Measurements from ENCODE around the gene PARP3.

Gene PARP3

GRCh38 chr3:51943451-51944391, 1.6 kb downstream of the PARP3 start:
- Histone ChIP-seq H3K27me3 (ENCODE audit: control insufficient read depth, insufficient read depth, low read length) (no peaks in the 10 kb centered on the region), H3K27ac (ENCODE audit: low read depth, low read length) (no peak overlapping the region), H3K4me1 (ENCODE audit: control insufficient read depth, insufficient read depth, low read length) (peaks cover 3% of the 10 kb centered on the region; the same call in 1 of the 2 replicates), H3K9me3 (ENCODE audit: control insufficient read depth, insufficient read depth, low read length) (no peaks in the 10 kb centered on the region), H3K9ac (ENCODE audit: low read depth, low read length) (no peak overlapping the region), H3K36me3 (ENCODE audit: control insufficient read depth, insufficient read depth, low read length) (peaks cover 11% of the 10 kb centered on the region), H3K4me3 (ENCODE audit: low read depth, low read length) (no peak overlapping the region)

- Histone ChIP-seq H3K4me3 (ENCODE audit: low read depth, low read length) (no peak overlapping the region), H3K36me3 (ENCODE audit: control insufficient read depth, insufficient read depth, low read length) (peaks cover 3% of the 10 kb centered on the region), H3K27ac (ENCODE audit: low read depth, low read length) (no peak overlapping the region), H3K9me3 (ENCODE audit: control insufficient read depth, insufficient read depth, low read length) (no peaks in the 10 kb centered on the region), H3K9ac (ENCODE audit: low read depth, low read length) (no peak overlapping the region), H3K27me3 (ENCODE audit: control insufficient read depth, insufficient read depth, low read length) (no peaks in the 10 kb centered on the region), H3K4me1 (ENCODE audit: control insufficient read depth, insufficient read depth, low read length) (peaks cover 3% of the 10 kb centered on the region; the same call in 1 of the 2 replicates)
Measured at GRCh38 chr3:51944451-51945021, 2.4 kb downstream of the PARP3 start.

DNA sequence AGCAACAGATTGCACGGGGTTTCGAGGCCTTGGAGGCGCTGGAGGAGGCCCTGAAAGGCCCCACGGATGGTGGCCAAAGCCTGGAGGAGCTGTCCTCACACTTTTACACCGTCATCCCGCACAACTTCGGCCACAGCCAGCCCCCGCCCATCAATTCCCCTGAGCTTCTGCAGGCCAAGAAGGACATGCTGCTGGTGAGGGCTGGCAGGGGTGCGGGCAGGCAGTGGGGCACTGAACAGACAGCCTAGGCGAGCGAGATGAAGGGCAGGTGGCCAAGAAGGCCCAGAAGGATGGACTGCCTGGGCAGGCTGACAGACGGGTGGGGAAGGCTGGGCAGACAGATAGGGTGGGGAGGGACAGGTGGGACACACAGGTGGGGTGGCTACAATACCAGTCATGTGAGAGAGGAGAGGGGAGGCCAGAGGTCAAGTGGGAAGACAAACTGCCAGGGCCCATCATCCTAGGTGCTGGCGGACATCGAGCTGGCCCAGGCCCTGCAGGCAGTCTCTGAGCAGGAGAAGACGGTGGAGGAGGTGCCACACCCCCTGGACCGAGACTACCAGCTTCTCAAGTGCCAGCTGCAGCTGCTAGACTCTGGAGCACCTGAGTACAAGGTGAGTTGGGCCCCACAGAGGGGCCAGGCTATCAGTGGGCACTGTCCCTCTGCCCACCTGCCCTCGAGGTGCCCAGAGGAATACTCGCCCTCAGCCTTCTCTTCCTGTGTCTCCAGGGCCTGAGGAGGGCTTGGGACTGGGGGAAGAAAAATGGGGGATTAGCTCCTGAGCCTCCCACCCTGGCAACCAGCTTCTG, 3.1 kb downstream of the PARP3 start:
- no peaks in the 10 kb centered on the region for H3K36me3 ChIP-seq (ENCODE audit: control insufficient read depth, insufficient read depth, low read length)

GRCh38 chr3:51945926-51946705, 4.0 kb downstream of the PARP3 start:
- peaks cover 3% of the 10 kb centered on the region; the same call in 1 of the 2 replicates for H3K4me1 ChIP-seq (ENCODE audit: control insufficient read depth, insufficient read depth, low read length)

More for the DNA sequence above, 3.1 kb downstream of the PARP3 start:
- H3K9ac ChIP-seq (ENCODE audit: low read depth, low read length) = no peak overlapping the region
- H3K4me3 ChIP-seq (ENCODE audit: low read depth, low read length) = no peak overlapping the region
- H3K9me3 ChIP-seq (ENCODE audit: control insufficient read depth, insufficient read depth, low read length) = no peaks in the 10 kb centered on the region
- H3K4me1 ChIP-seq (ENCODE audit: control insufficient read depth, insufficient read depth, low read length) = peaks cover 3% of the 10 kb centered on the region; the same call in 1 of the 2 replicates
- H3K27me3 ChIP-seq (ENCODE audit: control insufficient read depth, insufficient read depth, low read length) = no peaks in the 10 kb centered on the region
- no peak overlapping the region for H3K27ac ChIP-seq (ENCODE audit: low read depth, low read length)

DNA sequence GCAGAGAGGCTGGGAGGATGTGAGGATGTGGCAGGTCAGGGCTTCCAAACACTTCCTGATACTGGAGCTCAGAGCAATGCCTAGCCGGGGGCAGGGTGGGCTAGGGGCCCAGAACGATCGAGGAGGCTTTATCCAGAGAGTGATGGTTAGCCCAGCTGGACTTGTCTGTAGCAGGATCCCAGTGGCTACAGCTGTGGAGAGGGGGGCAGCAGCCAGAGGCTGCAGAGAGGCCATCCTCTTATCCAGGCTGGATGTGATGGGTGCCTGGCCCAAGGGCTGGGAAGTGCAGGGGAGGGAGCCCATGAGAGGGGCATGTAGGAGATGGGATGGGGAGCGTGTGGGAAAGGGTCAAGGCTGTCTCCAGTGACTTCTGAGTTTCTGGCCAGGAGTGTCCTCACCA, 4.6 kb downstream of the PARP3 start:
- Histone ChIP-seq H3K27me3 (ENCODE audit: control insufficient read depth, insufficient read depth, low read length) (peaks cover 8% of the 10 kb centered on the region; the same call in 1 of the 2 replicates), H3K36me3 (ENCODE audit: control insufficient read depth, insufficient read depth, low read length) (no peaks in the 10 kb centered on the region), H3K9me3 (ENCODE audit: control insufficient read depth, insufficient read depth, low read length) (no peaks in the 10 kb centered on the region), H3K27ac (ENCODE audit: low read depth, low read length) (no peak overlapping the region), H3K9ac (ENCODE audit: low read depth, low read length) (no peak overlapping the region), H3K4me1 (ENCODE audit: control insufficient read depth, insufficient read depth, low read length) (peaks cover 3% of the 10 kb centered on the region; the same call in 1 of the 2 replicates), H3K4me3 (ENCODE audit: low read depth, low read length) (no peak overlapping the region)

More at GRCh38 chr3:51945926-51946705, 4.0 kb downstream of the PARP3 start:
- Histone ChIP-seq H3K9me3 (ENCODE audit: control insufficient read depth, insufficient read depth, low read length) (no peaks in the 10 kb centered on the region), H3K9ac (ENCODE audit: low read depth, low read length) (no peak overlapping the region), H3K4me3 (ENCODE audit: low read depth, low read length) (no peak overlapping the region), H3K27ac (ENCODE audit: low read depth, low read length) (no peak overlapping the region), H3K27me3 (ENCODE audit: control insufficient read depth, insufficient read depth, low read length) (peaks cover 2% of the 10 kb centered on the region; the same call in 1 of the 2 replicates), H3K36me3 (ENCODE audit: control insufficient read depth, insufficient read depth, low read length) (no peaks in the 10 kb centered on the region)

- peaks cover 2% of the 10 kb centered on the region; the same call in 1 of the 2 replicates for H3K4me1 ChIP-seq (ENCODE audit: control insufficient read depth, insufficient read depth, low read length)
- H3K36me3 ChIP-seq (ENCODE audit: control insufficient read depth, insufficient read depth, low read length) = no peaks in the 10 kb centered on the region
- H3K27ac ChIP-seq (ENCODE audit: low read depth, low read length) = no peak overlapping the region
- no peak overlapping the region for H3K9ac ChIP-seq (ENCODE audit: low read depth, low read length)
- no peak overlapping the region for H3K4me3 ChIP-seq (ENCODE audit: low read depth, low read length)
- peaks cover 13% of the 10 kb centered on the region; the same call in 1 of the 2 replicates for H3K27me3 ChIP-seq (ENCODE audit: control insufficient read depth, insufficient read depth, low read length)
- H3K9me3 ChIP-seq (ENCODE audit: control insufficient read depth, insufficient read depth, low read length) = no peaks in the 10 kb centered on the region
Measured at GRCh38 chr3:51947215-51947900, 5.2 kb downstream of the PARP3 start.

DNA sequence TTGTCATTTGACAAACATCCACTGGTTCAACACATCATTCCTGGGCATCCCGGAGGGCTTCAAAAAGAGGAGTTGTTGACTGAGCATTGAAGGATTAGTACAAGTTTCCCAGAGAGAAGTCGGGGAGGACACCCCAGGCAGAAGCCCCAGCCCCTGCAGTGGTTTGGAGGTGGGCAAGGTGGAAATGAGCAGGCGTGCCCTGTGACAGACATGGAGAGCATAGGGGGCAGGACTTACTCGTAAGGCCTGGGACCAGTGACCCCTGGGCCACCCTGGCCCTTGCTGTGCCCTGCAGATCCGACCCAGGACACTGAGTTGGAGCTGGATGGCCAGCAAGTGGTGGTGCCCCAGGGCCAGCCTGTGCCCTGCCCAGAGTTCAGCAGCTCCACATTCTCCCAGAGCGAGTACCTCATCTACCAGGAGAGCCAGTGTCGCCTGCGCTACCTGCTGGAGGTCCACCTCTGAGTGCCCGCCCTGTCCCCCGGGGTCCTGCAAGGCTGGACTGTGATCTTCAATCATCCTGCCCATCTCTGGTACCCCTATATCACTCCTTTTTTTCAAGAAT, 5.9 kb downstream of the PARP3 start:
- Histone ChIP-seq H3K27ac (ENCODE audit: low read depth, low read length) (no peak overlapping the region), H3K9me3 (ENCODE audit: control insufficient read depth, insufficient read depth, low read length) (no peaks in the 10 kb centered on the region), H3K36me3 (ENCODE audit: control insufficient read depth, insufficient read depth, low read length) (no peaks in the 10 kb centered on the region), H3K4me3 (ENCODE audit: low read depth, low read length) (no peak overlapping the region), H3K9ac (ENCODE audit: low read depth, low read length) (no peak overlapping the region), H3K4me1 (ENCODE audit: control insufficient read depth, insufficient read depth, low read length) (no peaks in the 10 kb centered on the region), H3K27me3 (ENCODE audit: control insufficient read depth, insufficient read depth, low read length) (peaks cover 16% of the 10 kb centered on the region)

- Histone ChIP-seq H3K9me3 (ENCODE audit: control insufficient read depth, insufficient read depth, low read length) (no peaks in the 10 kb centered on the region), H3K4me1 (ENCODE audit: control insufficient read depth, insufficient read depth, low read length) (no peaks in the 10 kb centered on the region), H3K4me3 (ENCODE audit: low read depth, low read length) (no peak overlapping the region), H3K9ac (ENCODE audit: low read depth, low read length) (no peak overlapping the region), H3K27me3 (ENCODE audit: control insufficient read depth, insufficient read depth, low read length) (peaks cover 26% of the 10 kb centered on the region), H3K36me3 (ENCODE audit: control insufficient read depth, insufficient read depth, low read length) (no peaks in the 10 kb centered on the region), H3K27ac (ENCODE audit: low read depth, low read length) (no peak overlapping the region)
Measured at GRCh38 chr3:51949121-51949520, 7.0 kb downstream of the PARP3 start.

GRCh38 chr3:51950899-51951298, 8.7 kb downstream of the PARP3 start:
- Histone ChIP-seq H3K4me1 (ENCODE audit: control insufficient read depth, insufficient read depth, low read length) (peaks cover 4% of the 10 kb centered on the region; the same call in 1 of the 2 replicates), H3K9ac (ENCODE audit: low read depth, low read length) (no peak overlapping the region), H3K36me3 (ENCODE audit: control insufficient read depth, insufficient read depth, low read length) (no peaks in the 10 kb centered on the region), H3K27ac (ENCODE audit: low read depth, low read length) (no peak overlapping the region), H3K9me3 (ENCODE audit: control insufficient read depth, insufficient read depth, low read length) (no peaks in the 10 kb centered on the region), H3K27me3 (ENCODE audit: control insufficient read depth, insufficient read depth, low read length) (peaks cover 44% of the 10 kb centered on the region), H3K4me3 (ENCODE audit: low read depth, low read length) (no peak overlapping the region)
